Stromal cell of bone marrow (primary cell): ENCODE data around the gene FATE1.

Experiments
- DNase-seq: peaks from one replicate; pipeline ENCODE4 v3.0.0-alpha.2; 2012; ENCODE audit warnings: low read depth

FATE1 gene

GRCh38 chrX:151743651-151744470 lies 28.0 kb downstream of the FATE1 start:
- no peak for DNase-seq

- DNase-seq = no peak
Observed at GRCh38 chrX:151745651-151746050, 29.8 kb downstream of the FATE1 start.

GRCh38 chrX:151746502-151746901 lies 30.7 kb downstream of the FATE1 start:
- no peak for DNase-seq

- DNase-seq = no peak
Observed at GRCh38 chrX:151750511-151750910, 34.7 kb downstream of the FATE1 start.

GRCh38 chrX:151752847-151753246 lies 37.0 kb downstream of the FATE1 start:
- no peak for DNase-seq

GRCh38 chrX:151753313-151754046 lies 37.6 kb downstream of the FATE1 start:
- peak; percentile 25 for DNase-seq

- peak; percentile 63 for DNase-seq
Observed at GRCh38 chrX:151754047-151754429, 38.2 kb downstream of the FATE1 start.

GRCh38 chrX:151754641-151755215 lies 38.9 kb downstream of the FATE1 start:
- DNase-seq = no peak

- no peak for DNase-seq
Observed at GRCh38 chrX:151759041-151759708, 43.3 kb downstream of the FATE1 start.

- no peak for DNase-seq
Observed at GRCh38 chrX:151762802-151763201, 47.0 kb downstream of the FATE1 start.

GRCh38 chrX:151763711-151764110 lies 47.9 kb downstream of the FATE1 start:
- no peak for DNase-seq

GRCh38 chrX:151765026-151765425 lies 49.2 kb downstream of the FATE1 start:
- DNase-seq = no peak

GRCh38 chrX:151771726-151772125 lies 55.9 kb downstream of the FATE1 start:
- DNase-seq = no peak
